HCT116 (cell line): Measurements from ENCODE around the gene ARHGEF16. TPM values are rescaled to one million over a fixed set of nuclear protein-coding genes. Genes with fewer than 3 reads are reported as not detected.
A peak's percentile ranks its signal among the peaks of the same experiment; 100 is the strongest.

Source experiments
- ATAC-seq: fragments of 200-7000 bp; cut with Tn5 transposase; 2 replicates; pipeline ENCODE4 v1.9.1; 2020; ENCODE audit warnings: mild to moderate bottlenecking, moderate library complexity
- BruUV-seq: library from RNA; stranded (reverse); fragments of 400-500 nt; replicated peaks from 2 replicates; lab custom pipeline; 2021; lab: Mats Ljungman, UMichigan
- CTCF ChIA-PET: fragments of 300-600 bp; sonication (Branson Sonifier 250); formaldehyde crosslinking; loops from one replicate; lab custom pipeline; 2021; ENCODE audit warnings: antibody characterized with exemption; lab: Charles Lee
- POLR2A ChIA-PET: fragments of 300-600, 350-600 bp; sonication (Branson Sonifier 250); formaldehyde crosslinking; loops from one replicate; lab custom pipeline; 2021; ENCODE audit warnings: antibody characterized with exemption; lab: Charles Lee
- RAD21 ChIA-PET, 2 experiments: fragments of 300-600 bp; sonication (Branson Sonifier 250); formaldehyde crosslinking; loops; one replicate each; lab custom pipeline; 2023; ENCODE audit warnings: low total read pairs in 2 of 2; ENCODE audit not compliant: uncharacterized antibody in 2 of 2, unreplicated experiment in 2 of 2, low non-redundant PET in 1 of 2; lab: Charles Lee
- DNase-seq: peaks from one replicate; pipeline ENCODE4 v3.0.0-alpha.2; 2010; ENCODE audit warnings: low read depth, low spot score
- H2AFZ ChIP-seq: fragments of 200-600 bp; shearing (Covaris generic), sonication (generic); 2 replicates; pipeline ENCODE4 v1.6.1; 2017; ENCODE audit warnings: low read depth, mixed run types, mixed read lengths, antibody characterized with exemption, low read length; ENCODE audit not compliant: poor library complexity, severe bottlenecking
- H3K27ac ChIP-seq: 2 replicates; pipeline ENCODE4 v1.5.1; 2012; ENCODE audit warnings: low read depth, low read length
- H3K27me3 ChIP-seq: fragments of 200-600 bp; sonication (generic); 2 replicates; pipeline ENCODE4 v1.6.1; 2016; ENCODE audit warnings: mixed run types, low read length, mixed read lengths; ENCODE audit not compliant: insufficient read depth
- H3K36me3 ChIP-seq, 2 experiments: fragments of 200-500 bp in 1 of 2; fragments of 200-600 bp in 1 of 2; sonication (Bioruptor generic) in 1 of 2; sonication (generic) in 1 of 2; 2 replicates each; pipeline versions ENCODE4 v1.5.1 to v1.6.1; 2014 to 2016; ENCODE audit warnings: low read length in 2 of 2, inconsistent platforms in 1 of 2, mixed read lengths in 1 of 2, mixed run types in 1 of 2; ENCODE audit not compliant: insufficient read depth in 2 of 2, control insufficient read depth in 1 of 2
- H3K4me1 ChIP-seq, 2 experiments: fragments of 200-600 bp in 1 of 2; sonication (generic) in 1 of 2; 2 replicates each; pipeline versions ENCODE4 v1.5.1 to v1.6.1; 2012 to 2017; ENCODE audit warnings: low read length in 2 of 2, inconsistent platforms in 1 of 2, mild to moderate bottlenecking in 1 of 2, mixed read lengths in 1 of 2, mixed run types in 1 of 2, moderate library complexity in 1 of 2; ENCODE audit not compliant: insufficient read depth in 2 of 2, control insufficient read depth in 1 of 2
- H3K4me2 ChIP-seq: fragments of 200-600 bp; sonication (generic); 2 replicates; pipeline ENCODE4 v1.6.1; 2017; ENCODE audit warnings: mixed run types, low read length, mixed read lengths
- H3K4me3 ChIP-seq, 2 experiments: fragments of 200-600 bp in 1 of 2; sonication (generic) in 1 of 2; replicated peaks in 1 of 2; 2 replicates each; pipeline ENCODE4 v1.5.1; 2011 to 2016; ENCODE audit warnings: low read length in 2 of 2, control low read depth in 1 of 2, low read depth in 1 of 2, mild to moderate bottlenecking in 1 of 2, mixed read lengths in 1 of 2, mixed run types in 1 of 2
- H3K79me2 ChIP-seq: fragments of 200-600 bp; sonication (generic); 2 replicates; pipeline ENCODE4 v1.6.1; 2017; ENCODE audit warnings: mild to moderate bottlenecking, mixed run types, low read length, moderate library complexity, mixed read lengths; ENCODE audit not compliant: insufficient read depth
- H3K9ac ChIP-seq: fragments of 200-600 bp; sonication (generic); 2 replicates; pipeline ENCODE4 v1.6.1; 2016; ENCODE audit warnings: low read length, mixed read lengths
- H3K9me2 ChIP-seq: fragments of 200-600 bp; sonication (generic), shearing (Covaris generic); 2 replicates; pipeline ENCODE4 v1.6.1; 2017; ENCODE audit warnings: mixed run types, mild to moderate bottlenecking, moderate library complexity; ENCODE audit not compliant: insufficient read depth
- H3K9me3 ChIP-seq, 2 experiments: fragments of 200-500 bp in 1 of 2; fragments of 200-600 bp in 1 of 2; sonication (Bioruptor generic) in 1 of 2; sonication (generic) in 1 of 2; 2 replicates each; pipeline ENCODE4 v1.6.1; 2014 to 2017; ENCODE audit warnings: low read length in 2 of 2, mixed read lengths in 2 of 2, inconsistent platforms in 1 of 2, low read depth in 1 of 2, mild to moderate bottlenecking in 1 of 2, mixed run types in 1 of 2, moderate library complexity in 1 of 2; ENCODE audit not compliant: control insufficient read depth in 1 of 2, insufficient read depth in 1 of 2
- H4K20me1 ChIP-seq: fragments of 200-600 bp; sonication (generic), shearing (Covaris generic); 2 replicates; pipeline ENCODE4 v1.6.1; 2017; ENCODE audit warnings: mixed run types, mild to moderate bottlenecking, moderate library complexity; ENCODE audit not compliant: insufficient read depth
- CTCF ChIP-seq, 3 experiments: fragments of 200-600 bp in 1 of 3; sonication (generic) in 1 of 3; IDR thresholded peaks in 2 of 3; conservative IDR thresholded peaks in 1 of 3; 2 replicates each; pipeline ENCODE4 v1.5.1; 2012 to 2017; ENCODE audit warnings: low read depth in 2 of 3, low read length in 2 of 3, antibody characterized with exemption in 1 of 3, borderline replicate concordance in 1 of 3, control low read depth in 1 of 3, mild to moderate bottlenecking in 1 of 3, mixed read lengths in 1 of 3, mixed run types in 1 of 3, moderate library complexity in 1 of 3; ENCODE audit not compliant: insufficient read depth in 1 of 3
- EZH2phosphoT487 ChIP-seq: fragments of 200-600 bp; IDR thresholded peaks from 2 replicates; pipeline ENCODE4 v1.6.1; 2018; ENCODE audit warnings: antibody characterized with exemption, borderline replicate concordance
- POLR2AphosphoS5 ChIP-seq: IDR thresholded peaks from 2 replicates; pipeline ENCODE4 v1.6.1; 2011; ENCODE audit warnings: mild to moderate bottlenecking, low read depth, low read length, moderate library complexity
- YY1 ChIP-seq: IDR thresholded peaks from 2 replicates; pipeline ENCODE4 v1.6.1; 2011; ENCODE audit warnings: low read length, low read depth, moderate library complexity, mild to moderate bottlenecking; ENCODE audit not compliant: insufficient replicate concordance; ENCODE audit errors: extremely low read depth
- intact Hi-C: fragments of 100-400 bp; cut with micrococcal nuclease; formaldehyde crosslinking; loops from 2 replicates; pipeline ENCODE4 v1.10.0; 2022
- total RNA-seq: library from RNA; stranded (reverse); gene quantifications from one replicate; pipeline ENCODE4 v1.2.1, GENCODE V29; 2021; ENCODE audit not compliant: unreplicated experiment
- TF ChIP-seq, protein P1 (sequence below): IDR thresholded peaks from 2 replicates; pipeline ENCODE4 v1.6.1; 2012

The ARHGEF16 gene
- total RNA-seq, 1 experiment from 2014 or later = 37.4 TPM

- POLR2A ChIA-PET = no interaction called here
- no TSS peak for BruUV-seq
- DNase-seq = peak; percentile 48
- RAD21 ChIA-PET = no interaction called here
- no peaks in the 10 kb centered on the region for H3K36me3 ChIP-seq
- H3K4me2 ChIP-seq = peak overlapping the region; percentile 61
- H2AFZ ChIP-seq = no peak overlapping the region
- TF ChIP-seq POLR2AphosphoS5 (peak; percentile 57), CTCF (IDR thresholded peaks at IDR 0.05 in 2 of 3, conservative IDR thresholded peaks at IDR 0.05 in 1 of 3; ENCODE audit: borderline replicate concordance in 1 of 3, insufficient read depth in 1 of 3, low read depth in 2 of 3, low read length in 2 of 3) (no peak), EZH2phosphoT487 (no peak), YY1 (peak; percentile 73)
- TF ChIP-seq, protein P1, sequence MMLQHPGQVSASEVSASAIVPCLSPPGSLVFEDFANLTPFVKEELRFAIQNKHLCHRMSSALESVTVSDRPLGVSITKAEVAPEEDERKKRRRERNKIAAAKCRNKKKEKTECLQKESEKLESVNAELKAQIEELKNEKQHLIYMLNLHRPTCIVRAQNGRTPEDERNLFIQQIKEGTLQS = no peak
- TF ChIP-seq, all 23 proteins: peak for 2
- Histone ChIP-seq H3K9me3 (no peaks in the 10 kb centered on the region), H3K27ac (no peak overlapping the region; the same call in 1 of the 2 replicates), H4K20me1 (no peaks in the 10 kb centered on the region), H3K9me2 (no peaks in the 10 kb centered on the region), H3K9ac (peak overlapping the region; percentile 40), H3K79me2 (no peaks in the 10 kb centered on the region), H3K27me3 (no peaks in the 10 kb centered on the region), H3K4me1 (peaks cover 7 to 47% of the 10 kb centered on the region in 2 experiments; a peak in 3 of 4 replicates), H3K4me3 (peak overlapping the region in 1 of 2 experiments; percentile 25; a peak in 1 of 4 replicates)
- ATAC-seq = peak; percentile 80
- CTCF ChIA-PET = no interaction called here
- intact Hi-C loops = no loop called here
Observed at GRCh38 chr1:3504151-3504821, 49.8 kb downstream of the ARHGEF16 start.
